ENCODE results near the gene NTMT1.

The NTMT1 gene

DNA sequence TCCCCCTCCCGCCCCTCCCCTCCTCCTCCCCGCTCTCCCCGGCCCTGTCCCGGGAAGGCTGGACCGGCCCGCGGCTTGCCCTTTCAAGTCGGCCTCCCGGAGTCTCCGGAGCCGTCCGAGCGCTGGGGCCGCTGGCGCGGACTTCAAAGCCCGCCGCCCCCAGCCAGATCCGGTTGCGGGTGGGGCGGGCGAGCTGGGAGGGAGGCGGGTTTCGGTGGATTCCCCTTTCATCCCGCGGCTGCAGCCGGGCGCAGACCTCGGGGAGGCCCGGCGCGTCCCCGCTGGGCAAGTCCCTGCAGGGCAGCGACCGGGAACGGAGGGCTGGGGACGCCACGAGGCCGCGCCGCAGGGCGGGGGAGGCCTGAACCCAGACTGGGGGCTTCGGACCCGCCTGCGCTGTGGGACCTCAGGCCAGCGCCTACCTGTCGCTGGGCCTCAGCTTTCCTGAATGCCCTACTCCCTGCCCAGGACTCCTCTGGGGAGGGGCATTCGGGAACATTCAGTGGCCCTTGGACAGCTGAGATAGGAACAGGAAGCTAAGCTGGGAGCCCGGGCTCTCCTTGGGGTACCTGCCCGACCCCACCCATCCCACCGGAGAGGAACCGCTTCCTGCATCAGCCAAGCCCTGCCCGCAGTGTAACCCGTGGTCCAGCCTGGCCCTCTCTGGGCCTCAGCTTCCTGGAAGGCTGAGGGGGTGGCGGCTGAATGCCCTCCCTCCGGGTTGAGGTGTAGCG lies 28.4 kb upstream of the NTMT1 start:
- DNase-seq (ENCODE audit: low read depth in 2 of 2): peak in 1 of 2 donors; percentile 19

DNA sequence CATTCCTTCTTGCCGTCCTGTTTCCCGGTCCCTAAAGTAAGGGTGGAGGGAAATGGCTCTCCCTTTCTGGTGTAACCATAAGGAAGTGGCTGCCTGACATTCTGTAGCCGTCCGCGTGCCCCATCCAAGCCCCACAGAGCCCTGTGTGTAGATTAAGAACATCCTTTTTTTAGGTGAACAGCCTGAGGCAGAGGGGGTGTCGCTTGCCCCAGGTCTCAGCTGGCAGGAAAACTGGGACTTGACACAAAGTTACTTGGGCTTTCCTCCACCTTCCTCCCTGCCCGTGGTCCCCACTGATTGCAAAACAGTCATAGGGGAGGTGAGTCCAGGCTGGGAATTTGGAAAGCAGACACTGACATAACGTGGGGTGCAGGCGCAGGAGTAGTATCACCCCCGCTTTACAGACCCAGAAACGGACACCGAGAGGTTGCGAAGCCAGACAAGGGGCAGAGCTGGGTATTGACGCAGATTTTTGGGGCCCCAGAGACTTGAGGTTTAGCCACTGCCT lies 27.8 kb upstream of the NTMT1 start:
- no peak for DNase-seq (ENCODE audit: low read depth in 2 of 2)

DNA sequence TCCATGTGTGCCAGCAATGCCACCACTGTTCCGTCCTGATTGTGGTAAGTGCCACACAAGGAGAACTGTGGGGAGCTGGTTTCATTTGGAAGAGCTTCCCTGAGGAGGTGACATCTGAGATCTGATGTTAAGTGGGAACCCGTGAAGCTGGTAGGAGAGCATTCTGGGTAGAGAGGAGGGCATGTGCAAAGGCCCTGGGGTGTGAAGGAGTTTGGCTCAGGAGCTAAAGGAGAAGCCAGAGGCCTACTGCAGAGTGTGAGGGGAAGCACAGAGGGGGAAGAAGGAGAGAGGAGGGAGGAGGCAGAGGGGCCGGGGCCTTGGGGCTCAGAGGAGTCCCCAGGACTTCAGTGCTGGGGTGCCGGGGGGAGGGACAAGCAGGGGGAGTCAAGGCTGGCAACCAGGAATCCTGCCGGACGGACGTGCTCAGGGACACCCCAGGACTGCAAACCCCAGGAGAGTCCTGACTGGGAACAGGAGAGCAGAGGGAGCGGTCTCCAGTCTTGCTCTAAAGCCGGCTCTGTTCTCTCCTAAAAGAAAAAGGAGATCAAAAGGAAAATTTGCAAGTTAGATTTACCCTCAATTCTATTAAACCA lies 24.8 kb upstream of the NTMT1 start:
- no peak for DNase-seq (ENCODE audit: low read depth in 2 of 2)

DNA sequence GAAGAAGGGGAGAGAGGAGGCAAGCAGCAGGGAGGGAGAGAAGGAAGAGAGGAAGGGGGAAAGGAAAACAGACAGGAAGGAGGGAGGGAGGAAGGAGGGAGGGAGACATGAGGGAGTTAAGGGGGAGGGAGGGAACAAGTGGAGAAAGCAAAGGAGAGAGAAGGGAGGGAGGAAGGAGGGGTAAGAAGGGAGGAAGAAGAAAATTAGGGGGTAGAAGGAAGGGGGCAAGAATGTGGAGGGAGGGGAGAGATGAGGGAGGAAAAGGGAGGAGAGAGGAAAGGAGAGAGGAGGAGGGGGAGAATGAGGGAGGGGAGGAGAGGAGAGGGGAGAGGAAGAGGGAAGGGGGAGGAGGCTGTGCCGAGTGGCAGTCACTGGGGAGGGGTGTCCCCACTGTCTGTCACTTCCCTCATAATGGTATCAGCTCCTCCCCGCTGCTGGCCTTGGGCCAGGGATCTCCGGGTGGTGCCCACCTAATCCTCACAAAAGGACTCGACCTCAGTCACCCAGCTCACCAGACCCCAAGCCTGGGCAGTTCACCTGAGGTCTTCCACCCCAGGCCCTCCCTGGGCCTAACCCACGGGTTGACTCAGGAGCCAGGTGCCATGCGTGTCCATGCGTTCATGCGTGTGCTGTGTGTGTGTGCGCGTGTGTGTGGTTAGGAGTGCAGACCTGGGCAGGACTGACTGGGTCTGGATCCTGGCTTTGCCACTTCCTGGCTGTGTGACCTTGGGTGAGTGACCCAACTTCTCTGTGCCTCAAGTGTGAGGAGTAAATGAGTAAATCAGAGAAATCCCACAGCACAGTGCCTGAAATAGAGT lies 23.2 kb upstream of the NTMT1 start:
- DNase-seq (ENCODE audit: low read depth in 2 of 2): no peak

DNA sequence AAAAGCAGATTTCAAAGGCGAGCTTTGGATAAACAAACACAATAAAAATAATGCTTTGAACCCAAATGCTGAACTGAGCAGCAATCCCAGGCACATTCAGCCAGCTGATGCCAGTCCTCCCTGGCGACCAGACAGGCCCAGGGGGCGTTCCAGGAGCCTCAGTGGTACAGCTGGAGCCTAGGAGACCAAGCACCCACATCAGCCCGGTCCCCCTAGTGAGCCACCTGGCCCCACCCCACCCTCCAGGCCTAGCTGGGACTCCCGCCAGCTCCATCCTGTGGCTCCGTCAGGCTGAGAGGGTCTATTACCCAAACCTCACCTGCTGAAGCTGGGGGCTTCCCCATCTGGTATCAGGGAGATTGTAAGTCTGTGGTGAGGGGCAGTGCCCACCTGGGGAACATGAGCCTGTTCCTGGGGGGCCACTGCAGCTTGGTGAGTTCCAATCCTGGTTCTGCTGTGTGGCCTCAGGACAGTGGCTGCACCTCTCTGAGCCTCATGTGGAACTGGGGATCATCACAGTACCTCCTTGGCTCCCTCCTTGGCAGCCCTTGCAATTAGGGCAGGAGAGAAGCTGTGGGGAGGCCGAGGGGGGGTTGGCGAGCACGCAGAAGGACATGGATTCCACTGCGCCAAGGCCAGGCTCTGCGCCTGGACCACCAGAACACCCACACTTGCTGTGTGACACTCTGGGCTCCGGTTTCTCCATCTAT lies 21.8 kb upstream of the NTMT1 start:
- no peak for DNase-seq (ENCODE audit: low read depth in 2 of 2)

DNA sequence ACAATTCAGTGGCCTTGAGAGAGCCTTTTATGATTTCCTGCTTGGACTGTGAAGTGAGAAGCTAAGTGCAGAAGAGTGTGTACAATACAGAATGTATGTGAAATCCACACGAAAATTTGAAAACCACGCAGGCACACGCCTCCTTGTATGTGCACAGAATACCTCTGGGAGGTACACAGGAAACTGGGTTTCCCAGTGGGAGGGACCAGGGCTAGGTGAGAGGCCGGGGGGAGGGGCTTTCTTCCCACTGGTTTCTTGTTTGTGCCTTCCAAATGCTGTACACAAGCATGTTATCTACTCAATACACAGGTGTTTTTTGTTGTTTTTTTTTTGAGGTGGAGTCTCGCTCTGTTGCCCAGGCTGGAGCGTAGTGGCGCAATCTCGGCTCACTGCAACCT lies 21.2 kb upstream of the NTMT1 start:
- no peak for DNase-seq (ENCODE audit: low read depth in 2 of 2)

DNA sequence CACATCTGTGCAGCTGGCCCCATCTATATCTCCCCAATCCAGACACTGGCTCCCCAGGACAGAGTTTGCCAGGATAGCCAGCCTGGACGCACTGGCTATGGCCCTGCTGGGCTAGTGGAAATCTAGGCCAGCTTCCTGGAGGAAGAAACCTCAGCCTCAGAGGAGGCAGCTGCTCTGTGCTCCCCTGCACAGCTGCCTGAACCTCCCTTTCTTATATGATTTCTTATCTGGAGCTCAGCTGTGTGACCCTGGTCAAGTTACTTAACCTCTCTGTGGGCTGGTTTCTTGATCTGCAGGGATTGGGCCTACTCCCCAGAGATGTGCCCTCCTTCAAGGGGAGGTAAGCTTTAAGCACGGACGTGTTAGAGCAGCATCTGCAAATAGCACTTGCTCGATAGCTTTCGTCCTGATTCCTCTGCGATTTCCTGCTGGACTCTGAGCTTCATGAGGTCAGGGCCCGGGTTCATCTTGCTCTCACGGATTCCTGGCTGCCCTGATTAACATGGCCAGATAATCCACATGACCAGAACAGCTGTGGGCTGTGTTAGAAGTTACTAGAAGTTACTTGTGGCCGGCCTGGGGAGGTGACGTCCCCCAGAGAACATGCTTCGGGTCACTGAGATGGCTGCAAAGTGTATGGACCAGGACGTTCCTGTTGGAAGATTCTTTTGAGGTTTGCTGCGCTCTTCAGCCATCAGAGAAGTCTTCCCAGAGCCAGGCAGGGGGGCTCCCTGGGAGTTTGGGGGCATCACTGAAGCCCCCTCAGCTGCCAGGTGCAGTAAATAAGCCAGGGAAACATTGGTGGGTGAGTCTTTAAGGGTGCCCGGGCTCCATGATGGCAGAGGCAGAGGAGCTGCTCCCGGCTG lies 19.6 kb upstream of the NTMT1 start:
- no peak for DNase-seq (ENCODE audit: low read depth in 2 of 2)

DNA sequence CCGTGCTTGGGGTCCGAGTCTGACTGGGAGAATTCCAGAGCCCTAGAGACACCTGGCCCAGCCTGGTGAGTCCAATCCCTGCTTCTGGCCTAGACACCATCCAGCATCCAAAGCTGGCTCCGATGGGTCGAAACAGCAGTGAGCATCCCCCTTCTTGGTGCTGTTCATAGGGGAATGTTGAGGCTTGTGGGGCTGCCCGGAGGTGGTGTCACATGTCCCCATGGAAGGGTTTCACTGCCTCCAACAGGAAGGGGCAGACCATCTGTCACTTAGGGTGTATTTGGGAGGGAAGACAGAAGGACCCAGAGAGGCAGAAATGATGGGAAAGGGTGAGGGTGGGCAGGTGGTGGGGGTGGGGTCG lies 19.0 kb upstream of the NTMT1 start:
- no peak for DNase-seq (ENCODE audit: low read depth in 2 of 2)

DNA sequence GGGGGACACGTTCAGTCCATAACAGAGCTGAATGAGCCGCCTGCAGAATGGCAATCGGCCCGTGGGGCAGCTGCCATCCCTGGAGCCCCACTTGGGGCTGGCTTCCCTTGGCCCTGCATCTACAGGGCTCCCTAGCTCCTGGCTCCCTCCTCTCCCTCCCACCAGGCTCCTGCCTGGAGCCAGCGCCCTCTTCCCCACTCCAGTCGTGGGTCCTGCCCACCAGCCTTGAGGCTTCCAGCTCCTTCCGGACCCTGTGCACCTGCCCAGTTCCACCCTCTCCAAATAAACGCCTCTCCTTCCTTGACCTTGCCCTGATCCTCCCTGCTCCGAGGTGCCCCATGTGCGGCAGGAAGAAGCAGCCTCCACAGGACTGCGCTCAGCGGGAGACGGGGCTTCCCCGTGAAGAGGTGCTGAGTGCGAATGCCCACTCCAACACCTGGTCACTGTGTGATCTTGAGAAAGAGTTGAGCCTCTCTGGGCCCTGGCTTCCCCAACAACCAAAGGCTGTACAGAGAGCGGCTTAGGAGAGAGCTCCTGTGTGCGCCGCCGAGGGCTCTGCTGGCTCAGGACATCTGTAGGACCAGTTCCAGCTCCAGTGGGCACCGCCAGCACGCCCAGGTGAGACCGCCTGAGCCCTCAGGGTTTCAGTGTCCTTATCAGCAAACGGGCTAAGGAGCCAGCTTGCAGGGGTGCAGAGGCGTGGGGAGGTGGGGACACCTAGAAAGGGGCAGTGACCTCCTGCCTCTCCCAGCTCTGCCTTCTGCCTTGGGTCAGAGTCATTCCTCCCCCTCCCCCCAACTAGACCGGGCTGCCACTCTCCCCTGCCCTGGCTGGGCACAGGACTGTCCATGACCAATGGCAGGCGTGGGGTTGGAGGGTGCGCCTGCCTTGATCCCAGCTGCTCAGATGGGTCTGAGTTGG lies 17.1 kb upstream of the NTMT1 start:
- no peak for DNase-seq (ENCODE audit: low read depth in 2 of 2)

DNA sequence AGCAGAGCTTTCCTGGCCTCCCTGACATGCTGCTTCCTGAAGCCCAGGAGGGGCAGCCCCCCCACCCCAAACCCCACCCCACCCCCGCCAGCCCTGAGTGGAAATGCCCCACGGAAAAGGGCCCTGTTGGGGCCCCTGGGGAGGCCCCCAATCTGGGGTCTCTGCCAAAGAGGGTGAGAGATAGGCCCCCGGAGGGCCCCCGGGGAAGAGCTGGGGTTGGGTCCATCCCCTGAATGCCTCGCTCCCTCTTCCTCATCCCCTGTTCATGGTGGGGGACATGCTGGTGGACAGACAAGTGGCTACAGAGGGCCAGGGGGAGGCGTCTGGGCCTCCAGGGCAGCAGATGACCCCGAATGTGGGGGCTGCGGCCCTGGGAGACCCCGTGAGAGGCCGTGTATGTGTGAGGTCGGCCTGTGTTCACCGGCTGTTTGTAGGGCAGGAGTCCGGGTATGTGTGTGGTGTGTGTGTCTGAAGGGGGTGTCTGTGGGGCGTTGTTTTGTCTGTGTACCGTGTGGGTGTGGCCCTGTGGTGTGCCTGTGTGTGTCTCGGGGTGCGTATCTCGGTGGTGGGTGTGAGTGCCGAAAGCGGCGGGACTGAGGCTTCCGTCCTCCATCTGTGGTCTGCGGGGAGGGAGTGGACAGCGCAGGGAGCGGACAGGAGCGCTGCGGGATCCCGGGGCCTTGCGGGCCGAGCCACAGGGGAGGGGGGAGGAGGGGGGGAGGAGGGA lies 16.3 kb upstream of the NTMT1 start:
- DNase-seq (ENCODE audit: low read depth in 2 of 2): no peak

DNA sequence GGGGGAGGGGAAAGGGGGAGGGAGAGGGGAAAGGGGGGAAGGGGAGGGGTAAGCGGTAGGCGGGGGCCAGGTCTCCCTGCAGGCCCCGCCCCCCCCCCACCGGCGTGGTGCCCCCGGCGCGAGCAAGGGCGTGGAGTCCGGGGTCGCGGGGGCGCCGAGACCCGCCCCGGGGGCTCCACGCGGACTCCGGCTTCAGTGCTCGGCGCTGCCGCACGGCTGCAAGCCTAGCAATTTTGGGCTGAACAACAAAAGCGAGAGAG lies 15.8 kb upstream of the NTMT1 start:
- no peak for DNase-seq (ENCODE audit: low read depth in 2 of 2)

DNA sequence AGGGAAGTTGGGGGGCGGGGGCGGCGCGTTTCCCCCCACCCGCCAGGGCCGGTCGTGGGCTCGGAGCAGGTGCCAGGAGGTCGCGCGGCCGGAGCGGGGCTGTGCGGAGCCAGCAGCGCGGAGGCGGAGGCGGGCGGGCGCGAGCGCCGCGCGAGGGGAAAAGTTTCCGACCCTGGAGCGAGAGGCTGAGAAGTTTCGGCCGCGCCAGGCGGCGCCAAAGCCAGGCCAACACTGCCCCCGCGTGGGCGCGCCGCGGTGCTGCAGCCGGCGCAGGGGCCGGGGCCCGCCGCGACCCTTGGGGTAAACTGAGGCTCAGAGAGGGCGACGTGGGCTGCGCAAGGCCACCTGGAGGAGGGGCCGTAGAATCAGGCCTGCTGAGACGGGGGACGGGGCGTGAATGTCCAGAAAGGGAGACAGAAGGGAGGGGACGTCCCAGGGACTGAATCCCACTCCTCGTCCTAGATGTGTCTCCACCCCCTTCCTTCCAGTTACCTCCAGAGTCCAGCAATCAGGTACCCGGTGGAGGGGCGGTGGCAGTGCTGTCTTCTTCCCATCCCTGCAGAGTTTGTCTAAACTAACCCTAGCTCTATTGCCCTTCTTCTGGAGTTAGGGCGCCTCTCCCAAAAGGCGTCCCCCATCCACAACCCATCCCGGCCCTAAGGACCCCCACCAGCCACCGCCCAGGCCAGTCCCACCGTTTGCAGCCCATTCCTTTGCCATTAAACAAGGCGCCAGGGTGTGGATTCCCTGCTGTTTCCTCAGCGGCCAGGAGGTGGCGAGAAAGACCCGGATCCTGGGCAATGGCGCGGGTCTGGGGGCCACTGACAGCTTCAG lies 15.3 kb upstream of the NTMT1 start:
- DNase-seq (ENCODE audit: low read depth in 2 of 2): peak; percentile 52 to 61

DNA sequence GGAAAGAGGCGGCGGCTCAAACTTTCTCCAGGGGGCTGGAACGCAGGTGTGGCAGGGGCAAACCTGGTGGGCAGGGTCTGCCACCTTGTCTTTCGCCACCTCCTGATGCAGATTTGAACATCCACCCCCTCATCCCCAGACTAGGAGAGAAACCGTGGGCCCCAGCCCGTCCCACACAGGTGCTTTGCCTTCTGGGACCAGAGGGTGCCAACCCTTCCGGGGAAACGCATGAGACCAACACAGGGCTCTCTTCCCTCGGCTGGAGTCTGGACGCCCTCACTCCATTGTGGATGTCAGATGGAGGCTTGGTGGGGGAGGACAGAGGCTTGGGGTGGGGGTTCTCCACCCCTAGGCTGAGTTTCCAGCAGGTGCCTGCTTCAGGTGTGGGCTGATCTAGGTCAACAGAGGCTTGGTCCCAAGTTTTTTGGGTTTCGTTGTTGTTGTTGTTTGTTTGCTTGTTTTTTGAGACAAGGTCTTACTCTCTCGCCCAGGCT lies 14.6 kb upstream of the NTMT1 start:
- no peak for DNase-seq (ENCODE audit: low read depth in 2 of 2)

DNA sequence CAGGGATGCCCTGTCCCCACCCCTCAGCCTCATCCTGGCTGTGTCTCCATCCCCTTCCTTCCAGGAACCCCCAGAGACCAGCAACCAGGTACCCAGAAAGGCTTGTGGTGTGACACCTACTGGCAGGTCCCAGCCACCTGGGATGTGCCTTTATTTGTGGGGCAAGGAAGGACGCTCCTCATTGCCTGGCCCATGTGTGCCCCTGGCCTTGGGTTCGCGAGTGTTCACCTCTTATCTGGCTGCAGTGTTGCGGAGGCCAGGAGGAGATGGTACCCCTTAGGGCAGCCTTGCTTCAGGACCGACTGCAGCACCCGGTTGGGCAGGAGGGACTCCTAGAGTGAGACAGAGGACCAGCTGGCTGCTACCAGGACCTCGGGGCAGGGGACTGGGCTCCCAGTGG lies 13.8 kb upstream of the NTMT1 start:
- no peak for DNase-seq (ENCODE audit: low read depth in 2 of 2)

DNA sequence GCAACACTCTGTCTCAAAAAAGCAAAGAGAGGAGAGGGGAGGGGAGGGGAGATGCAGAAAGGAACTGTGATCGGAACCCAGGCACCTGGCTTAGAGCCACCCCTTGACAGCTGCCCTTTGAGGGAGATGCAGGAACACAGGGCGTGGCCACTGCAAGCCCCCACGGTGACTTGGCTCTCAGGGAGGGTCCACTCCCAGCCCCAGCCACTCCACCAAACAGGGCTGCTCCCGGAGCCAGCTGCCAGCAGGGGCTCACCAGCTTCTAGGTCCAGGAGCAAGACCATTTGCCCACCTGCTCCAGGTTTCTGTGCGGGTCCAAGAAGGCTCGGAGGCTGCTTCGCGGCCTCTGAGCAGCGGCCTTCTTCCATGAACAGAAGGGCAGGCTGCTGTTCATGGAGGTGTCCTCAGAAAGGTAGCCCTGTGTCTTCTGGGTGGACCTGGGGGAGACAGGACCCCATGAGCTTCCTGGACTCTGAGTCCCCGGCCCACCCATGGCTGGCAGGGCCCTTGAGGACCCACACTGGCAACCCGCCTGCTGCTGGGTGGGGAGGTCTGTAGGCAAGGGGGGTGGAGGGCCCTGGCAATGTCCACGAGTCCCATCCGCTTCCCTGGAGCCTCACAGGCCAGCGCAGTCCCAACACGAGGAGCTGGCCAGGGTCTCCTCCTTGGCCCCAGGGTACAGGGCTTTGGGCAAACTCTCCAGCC lies 13.0 kb upstream of the NTMT1 start:
- DNase-seq (ENCODE audit: low read depth in 2 of 2): no peak

DNA sequence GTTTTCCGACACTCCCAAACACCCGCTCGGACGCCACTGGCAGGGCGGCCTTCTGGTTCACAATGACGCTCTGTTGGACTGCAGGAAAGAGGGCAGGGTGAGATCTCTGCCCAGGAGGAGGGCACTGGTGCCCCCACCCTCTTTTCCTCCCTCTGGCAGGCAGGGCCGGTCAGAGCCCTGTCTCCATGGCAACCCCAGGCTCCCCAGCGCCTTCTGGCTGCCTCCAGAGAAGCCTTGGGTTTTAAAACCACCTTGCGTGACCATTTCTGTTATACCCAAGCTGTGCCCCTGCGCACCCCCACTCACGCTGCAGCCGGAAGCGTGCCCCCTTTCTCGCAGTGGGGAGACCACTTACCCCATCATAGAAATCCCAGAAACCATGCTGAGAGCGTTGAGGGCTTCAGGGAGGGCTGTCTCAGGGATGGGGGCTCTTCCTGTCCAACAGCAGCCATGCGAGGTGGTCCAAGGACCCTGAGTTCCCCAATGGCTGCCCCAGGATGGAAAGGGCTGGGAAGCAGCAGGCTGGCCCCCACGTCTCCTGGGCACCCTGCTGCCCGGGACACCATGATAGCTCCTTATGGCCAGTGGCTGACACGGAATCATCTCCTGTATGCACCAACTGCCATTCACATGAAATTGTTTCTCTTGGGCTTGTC lies 12.3 kb upstream of the NTMT1 start:
- DNase-seq (ENCODE audit: low read depth in 2 of 2): no peak

DNA sequence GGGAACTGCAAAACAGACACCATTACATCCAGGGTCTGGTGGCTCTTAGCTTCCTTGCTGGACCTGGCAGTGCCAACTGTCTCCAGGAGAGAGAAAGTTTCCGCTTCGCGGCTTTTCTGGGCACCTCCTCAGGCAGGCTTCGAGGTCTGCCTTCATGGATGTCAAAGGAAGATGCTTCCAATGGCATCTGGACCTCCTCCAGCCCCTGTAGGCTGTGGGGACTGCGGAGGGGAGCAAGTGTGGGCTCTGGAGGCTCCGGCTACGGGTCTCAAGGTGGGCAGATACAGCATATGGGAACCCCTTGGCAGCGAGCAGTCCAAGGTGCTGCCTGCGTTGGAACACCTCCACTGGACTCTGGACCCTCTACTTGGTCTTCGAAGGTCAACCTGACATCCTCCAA lies 11.0 kb upstream of the NTMT1 start:
- DNase-seq (ENCODE audit: low read depth in 2 of 2): no peak

All from stimulated activated CD8-positive, alpha-beta memory T cell treated with anti-CD3 and anti-CD28 coated beads, Interleukin-15, amount 100 ng/mL, for 48 hours (primary cell).